Parathyroid adenoma (tissue), 2 donors: ENCODE results near the gene DLGAP1.
"Not testable (repeated sequence)": the region's sequence is repeated elsewhere in the genome, so short reads cannot be mapped to it uniquely, and the experiment has no call there.

ENCODE experiments used
- H2AFZ ChIP-seq: fragments of 300-600 bp; sonication (generic); one replicate; pipeline ENCODE4 v1.7.0; 2017; ENCODE audit warnings: antibody characterized with exemption, mild to moderate bottlenecking
- H3K27ac ChIP-seq: fragments of 300-600 bp; sonication (generic); one replicate; pipeline ENCODE4 v1.7.0; 2017
- H3K27me3 ChIP-seq: fragments of 300-600 bp; sonication (generic); one replicate; pipeline ENCODE4 v1.7.0; 2017; ENCODE audit warnings: low read length; ENCODE audit not compliant: control insufficient read depth, insufficient read depth
- H3K36me3 ChIP-seq: fragments of 300-600 bp; sonication (generic); one replicate; pipeline ENCODE4 v1.7.0; 2017; ENCODE audit warnings: low read length; ENCODE audit not compliant: control insufficient read depth, insufficient read depth
- H3K4me1 ChIP-seq: fragments of 300-600 bp; sonication (generic); one replicate; pipeline ENCODE4 v1.7.0; 2017; ENCODE audit warnings: control low read depth
- H3K4me2 ChIP-seq: fragments of 300-600 bp; sonication (generic); one replicate; pipeline ENCODE4 v1.7.0; 2017; ENCODE audit warnings: low read length
- H3K4me3 ChIP-seq: fragments of 300-600 bp; sonication (generic); one replicate; pipeline ENCODE4 v1.7.0; 2017; ENCODE audit warnings: low read depth, low read length
- H3K79me2 ChIP-seq: fragments of 300-600 bp; sonication (generic); one replicate; pipeline ENCODE4 v1.7.0; 2017; ENCODE audit warnings: control low read depth
- H3K9ac ChIP-seq: fragments of 300-600 bp; sonication (generic); one replicate; pipeline ENCODE4 v1.7.0; 2017; ENCODE audit warnings: mild to moderate bottlenecking
- H3K9me3 ChIP-seq: fragments of 300-600 bp; sonication (generic); one replicate; pipeline ENCODE4 v1.7.0; 2017; ENCODE audit warnings: low read length; ENCODE audit not compliant: control insufficient read depth
- TF ChIP-seq, protein P1 (sequence below): fragments of 300-600 bp; sonication (generic); IDR thresholded peaks from one replicate; pipeline ENCODE4 v1.7.0; 2017; ENCODE audit warnings: antibody characterized with exemption, mild to moderate bottlenecking
- donor health status: primary hyperparathyroidism.

Gene DLGAP1

DNA sequence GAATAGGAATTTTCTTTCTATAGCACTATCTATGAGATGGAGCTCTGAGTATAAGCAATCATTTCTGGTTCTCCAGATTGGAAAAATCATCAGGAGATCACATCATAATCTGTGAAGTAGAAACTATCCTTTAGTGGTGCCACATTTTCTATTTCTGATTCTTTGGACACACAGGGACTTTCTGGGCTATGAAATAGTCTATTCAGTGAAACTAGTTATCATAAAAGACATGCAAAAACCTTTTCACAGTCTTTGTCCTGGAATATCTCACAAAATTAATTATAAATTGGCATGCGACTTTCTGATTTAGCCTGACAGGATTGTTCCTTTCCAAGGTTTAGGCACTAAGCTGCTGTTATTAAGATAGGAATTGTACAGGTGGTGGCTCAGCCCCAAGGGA is 428.6 kb downstream of the DLGAP1 start:
- Histone ChIP-seq H2AFZ (no peak overlapping the region), H3K27ac (no peak overlapping the region), H3K36me3 (no peaks in the 10 kb centered on the region), H3K9me3 (no peaks in the 10 kb centered on the region), H3K4me3 (no peak overlapping the region), H3K79me2 (no peaks in the 10 kb centered on the region), H3K4me2 (no peak overlapping the region), H3K4me1 (no peaks in the 10 kb centered on the region), H3K9ac (no peak overlapping the region), H3K27me3 (no peaks in the 10 kb centered on the region)
- TF ChIP-seq, protein P1, sequence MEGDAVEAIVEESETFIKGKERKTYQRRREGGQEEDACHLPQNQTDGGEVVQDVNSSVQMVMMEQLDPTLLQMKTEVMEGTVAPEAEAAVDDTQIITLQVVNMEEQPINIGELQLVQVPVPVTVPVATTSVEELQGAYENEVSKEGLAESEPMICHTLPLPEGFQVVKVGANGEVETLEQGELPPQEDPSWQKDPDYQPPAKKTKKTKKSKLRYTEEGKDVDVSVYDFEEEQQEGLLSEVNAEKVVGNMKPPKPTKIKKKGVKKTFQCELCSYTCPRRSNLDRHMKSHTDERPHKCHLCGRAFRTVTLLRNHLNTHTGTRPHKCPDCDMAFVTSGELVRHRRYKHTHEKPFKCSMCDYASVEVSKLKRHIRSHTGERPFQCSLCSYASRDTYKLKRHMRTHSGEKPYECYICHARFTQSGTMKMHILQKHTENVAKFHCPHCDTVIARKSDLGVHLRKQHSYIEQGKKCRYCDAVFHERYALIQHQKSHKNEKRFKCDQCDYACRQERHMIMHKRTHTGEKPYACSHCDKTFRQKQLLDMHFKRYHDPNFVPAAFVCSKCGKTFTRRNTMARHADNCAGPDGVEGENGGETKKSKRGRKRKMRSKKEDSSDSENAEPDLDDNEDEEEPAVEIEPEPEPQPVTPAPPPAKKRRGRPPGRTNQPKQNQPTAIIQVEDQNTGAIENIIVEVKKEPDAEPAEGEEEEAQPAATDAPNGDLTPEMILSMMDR, result no peak

- Histone ChIP-seq H3K9ac (no peak overlapping the region), H3K9me3 (no peaks in the 10 kb centered on the region), H2AFZ (no peak overlapping the region), H3K27me3 (no peaks in the 10 kb centered on the region), H3K36me3 (no peaks in the 10 kb centered on the region), H3K4me2 (no peak overlapping the region), H3K4me3 (no peak overlapping the region), H3K79me2 (no peaks in the 10 kb centered on the region), H3K4me1 (no peaks in the 10 kb centered on the region), H3K27ac (no peak overlapping the region)
- TF ChIP-seq, protein P1, result no peak
These were observed 430.4 kb downstream of the DLGAP1 start for GRCh38 chr18:4024702-4025101.

- H3K9ac ChIP-seq, H3K27ac ChIP-seq, H3K27me3 ChIP-seq, H2AFZ ChIP-seq, H3K9me3 ChIP-seq, H3K4me1 ChIP-seq, H3K36me3 ChIP-seq, H3K4me3 ChIP-seq, H3K79me2 ChIP-seq, H3K4me2 ChIP-seq: not testable (repeated sequence)
These were observed 432.4 kb downstream of the DLGAP1 start for GRCh38 chr18:4022749-4023148.

DNA sequence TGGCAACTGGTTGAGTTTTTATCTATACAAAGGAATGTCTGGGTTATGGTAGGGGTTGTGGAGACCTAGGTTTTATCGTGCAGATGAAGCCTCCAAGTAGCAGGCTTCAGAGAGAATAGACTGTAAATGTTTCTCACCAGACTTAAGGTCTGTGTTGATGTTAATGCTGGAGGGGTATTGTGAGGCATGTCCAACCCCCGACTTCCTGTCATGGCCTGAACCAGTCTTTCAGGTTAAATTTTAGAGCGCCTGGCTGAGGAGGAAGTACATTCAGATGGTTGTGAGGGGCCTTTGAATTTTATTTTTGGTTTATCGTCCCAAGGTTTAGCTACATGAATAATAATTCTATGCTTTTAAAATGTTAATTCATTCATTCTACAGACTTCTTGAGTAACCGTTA is 435.1 kb downstream of the DLGAP1 start:
- TF ChIP-seq, protein P1, result no peak
- H3K27ac ChIP-seq, result no peak overlapping the region
- no peaks in the 10 kb centered on the region for H3K36me3 ChIP-seq
- no peaks in the 10 kb centered on the region for H3K79me2 ChIP-seq
- no peaks in the 10 kb centered on the region for H3K9me3 ChIP-seq
- no peak overlapping the region for H3K4me3 ChIP-seq
- H3K4me1 ChIP-seq, result no peaks in the 10 kb centered on the region
- H3K27me3 ChIP-seq, result no peaks in the 10 kb centered on the region
- no peak overlapping the region for H2AFZ ChIP-seq
- no peak overlapping the region for H3K4me2 ChIP-seq
- no peak overlapping the region for H3K9ac ChIP-seq

GRCh38 chr18:4017480-4017879 is 437.6 kb downstream of the DLGAP1 start:
- Histone ChIP-seq H3K36me3 (no peaks in the 10 kb centered on the region), H3K79me2 (no peaks in the 10 kb centered on the region), H3K4me3 (no peak overlapping the region), H3K9ac (no peak overlapping the region), H3K4me2 (no peak overlapping the region), H3K4me1 (no peaks in the 10 kb centered on the region), H3K27me3 (no peaks in the 10 kb centered on the region), H3K27ac (no peak overlapping the region), H3K9me3 (no peaks in the 10 kb centered on the region), H2AFZ (no peak overlapping the region)
- TF ChIP-seq, protein P1, result no peak
